Midbrain (tissue), 1 donor: ENCODE measurements around the gene TFEB.

Experiments used
- DNase-seq: peaks from one replicate; lab custom pipeline; 2025; lab: John Stamatoyannopoulos, UW

Gene TFEB

DNA sequence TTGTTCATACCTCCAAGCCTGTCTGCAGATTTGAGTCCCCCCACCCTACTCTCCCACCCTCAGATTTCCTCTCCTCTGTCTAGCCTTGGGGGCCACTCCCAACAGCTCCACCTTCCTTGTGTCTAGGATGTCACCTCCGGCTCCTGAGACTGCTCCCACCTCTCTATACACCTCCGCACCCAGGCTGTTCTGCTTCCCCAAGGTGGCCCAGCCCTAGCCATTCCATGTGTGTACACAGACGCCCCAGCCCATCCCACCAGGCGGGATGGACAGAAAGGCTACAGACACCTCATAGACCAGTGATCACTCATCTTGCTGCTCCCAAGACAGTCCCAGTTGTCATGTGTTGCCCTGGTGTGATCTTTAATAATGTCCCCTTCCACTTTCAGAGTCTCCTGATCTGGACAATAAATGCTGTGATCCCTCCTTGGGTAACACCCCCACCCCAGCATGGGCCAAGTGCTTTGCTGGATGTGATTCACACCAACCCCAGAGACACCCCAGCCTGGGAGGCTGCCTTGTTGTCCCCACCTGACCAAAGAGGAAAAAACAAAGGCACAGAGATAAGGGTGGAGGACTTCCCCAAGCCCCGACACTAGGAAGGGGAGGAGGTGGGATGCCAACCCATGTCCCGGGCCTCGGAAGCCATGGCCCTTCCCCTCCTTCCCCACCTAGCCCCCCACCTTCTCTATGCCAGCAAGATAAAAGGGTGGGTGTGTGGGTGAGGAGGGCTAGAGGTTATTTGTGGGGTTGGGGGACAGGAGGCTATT is 61.0 kb downstream of the TFEB start:
- DNase-seq, result no peak

DNA sequence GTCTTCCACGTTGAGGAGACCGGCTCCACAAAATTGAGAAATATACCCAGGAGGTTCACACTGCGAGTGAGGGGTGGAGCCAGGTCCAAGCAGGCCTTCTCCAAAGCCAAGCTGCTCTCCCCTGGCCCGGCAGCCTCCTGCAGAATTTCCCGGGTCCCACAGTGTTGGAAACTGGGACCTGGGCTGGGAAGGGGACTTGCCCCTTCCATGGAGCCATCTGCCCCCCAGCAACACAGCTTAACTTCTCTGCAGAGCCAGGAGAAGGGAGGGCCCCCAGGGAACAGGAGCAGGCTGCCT is 61.8 kb downstream of the TFEB start:
- DNase-seq, result no peak

DNA sequence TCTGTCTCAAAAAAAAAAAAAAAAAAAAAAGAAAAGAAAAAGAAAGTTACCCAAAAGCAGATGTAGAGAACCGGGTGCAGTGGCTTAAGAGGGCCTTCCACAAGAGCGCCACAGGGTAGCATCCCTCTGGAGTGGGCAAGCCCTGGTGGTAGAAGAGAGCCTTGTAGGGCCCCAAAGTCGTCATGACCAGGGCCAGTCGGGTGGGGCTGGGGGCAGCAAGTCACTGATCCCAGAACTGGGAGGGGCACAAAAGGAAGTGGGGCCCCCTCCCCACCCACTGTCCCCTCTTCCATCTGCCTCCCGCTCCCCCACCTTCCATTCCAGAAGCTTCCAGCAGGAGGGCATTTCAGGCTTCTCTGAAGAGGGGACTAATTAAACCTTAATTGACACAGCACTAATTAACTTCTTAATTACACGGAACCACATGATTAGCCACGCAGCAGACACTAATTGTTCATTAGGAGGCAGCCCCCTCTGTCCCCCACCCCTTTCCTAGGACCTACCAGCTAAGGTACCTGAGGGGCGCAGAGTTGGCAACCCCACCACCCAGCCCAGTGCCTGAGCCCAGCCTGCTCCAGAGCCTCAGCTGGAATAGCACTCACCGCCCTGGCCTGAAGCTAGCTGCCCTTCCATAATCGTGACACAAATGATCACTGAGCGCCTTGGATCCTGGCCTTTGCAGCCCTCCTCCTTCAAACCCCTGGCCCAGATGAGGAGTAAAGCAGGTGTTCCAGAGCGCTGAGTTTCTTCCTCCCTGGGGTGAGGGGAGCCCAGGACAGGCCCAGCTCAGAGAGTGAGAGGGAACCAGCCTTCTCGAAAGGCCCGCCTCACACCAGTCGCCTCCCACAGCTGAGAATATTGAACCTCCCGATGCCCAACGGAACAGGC is 62.3 kb downstream of the TFEB start:
- DNase-seq, result no peak

DNA sequence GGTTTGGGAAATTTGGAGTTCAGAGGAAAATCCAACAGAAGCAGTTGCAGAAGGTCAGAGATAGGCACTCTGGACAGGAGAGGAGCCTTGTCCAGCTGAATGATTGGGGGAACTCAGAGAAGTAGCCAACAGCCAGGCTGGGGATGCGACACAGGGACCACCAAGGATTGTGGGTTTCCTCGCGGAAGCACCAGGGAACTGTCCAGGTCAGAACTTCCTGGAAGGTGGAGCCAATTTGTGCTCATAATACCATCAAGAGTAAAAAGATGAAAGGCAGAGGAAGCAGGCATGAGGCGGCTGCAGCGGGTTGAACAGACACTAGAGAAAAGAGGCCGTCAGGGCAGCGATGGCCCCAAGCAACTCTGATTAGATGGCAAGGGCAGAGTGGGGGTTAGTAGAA is 63.4 kb downstream of the TFEB start:
- no peak for DNase-seq

DNA sequence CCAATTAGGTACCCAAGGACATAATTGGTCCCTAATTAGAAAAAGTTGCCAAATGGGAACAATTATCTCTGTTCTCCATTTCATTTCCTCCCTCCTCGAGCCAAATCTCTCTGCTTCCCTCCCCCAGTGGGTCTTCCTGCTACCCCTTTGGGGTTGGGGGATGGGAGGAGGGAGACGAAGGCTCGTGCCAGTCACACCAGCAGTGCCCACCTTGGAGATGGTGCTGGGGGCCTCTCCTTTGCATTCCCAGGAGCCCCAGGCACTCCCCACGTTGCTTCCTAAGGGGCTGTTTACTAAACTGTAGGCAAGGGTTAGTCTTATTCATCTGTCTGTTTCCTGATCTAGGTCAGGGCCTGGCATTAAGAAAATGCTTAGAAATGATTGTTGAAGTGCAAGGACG is 64.0 kb downstream of the TFEB start:
- DNase-seq, result no peak

GRCh38 chr6:41670703-41671360 is 64.6 kb downstream of the TFEB start:
- DNase-seq, result no peak

DNA sequence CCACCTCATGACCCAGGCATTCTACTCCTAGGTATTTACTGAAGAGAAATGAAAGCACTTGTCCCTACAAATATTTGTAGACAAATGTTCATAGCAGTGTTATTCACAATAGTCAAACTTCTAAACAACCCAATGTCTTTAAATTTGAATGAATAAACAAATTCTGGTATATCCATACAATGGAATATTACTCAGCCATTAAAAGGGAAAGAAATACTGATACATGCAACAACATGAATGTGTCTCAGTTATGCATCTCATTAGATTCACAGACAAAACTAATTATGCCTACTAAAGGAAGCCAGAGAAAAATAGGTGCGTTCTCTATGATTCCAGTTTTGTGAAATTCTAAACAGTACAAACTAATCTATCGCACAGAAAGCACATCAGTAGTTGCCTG is 66.4 kb downstream of the TFEB start:
- DNase-seq, result no peak

DNA sequence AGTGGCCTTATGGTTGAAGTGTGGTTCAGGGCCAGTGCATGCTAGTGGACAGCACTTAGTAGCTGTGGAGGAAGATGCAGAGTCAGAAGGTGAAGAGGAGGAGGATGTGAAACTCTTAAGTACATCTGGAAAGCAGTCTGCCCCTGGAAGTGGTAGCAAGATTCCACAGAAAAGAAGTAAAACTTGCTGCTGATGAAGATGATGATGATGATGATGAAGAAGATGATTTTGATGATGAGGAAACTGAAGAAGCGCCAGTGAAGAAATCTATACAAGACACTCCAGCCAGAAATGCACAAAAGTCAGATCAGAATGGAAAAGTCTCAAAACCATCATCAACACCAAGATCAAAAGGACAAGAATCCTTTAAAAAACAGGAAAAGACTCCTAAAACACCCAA is 68.2 kb downstream of the TFEB start:
- no peak for DNase-seq

- no peak for DNase-seq
These were observed 71.1 kb downstream of the TFEB start for GRCh38 chr6:41664271-41664670.

- DNase-seq, result no peak
These were observed 71.8 kb downstream of the TFEB start for GRCh38 chr6:41663568-41663967.

DNA sequence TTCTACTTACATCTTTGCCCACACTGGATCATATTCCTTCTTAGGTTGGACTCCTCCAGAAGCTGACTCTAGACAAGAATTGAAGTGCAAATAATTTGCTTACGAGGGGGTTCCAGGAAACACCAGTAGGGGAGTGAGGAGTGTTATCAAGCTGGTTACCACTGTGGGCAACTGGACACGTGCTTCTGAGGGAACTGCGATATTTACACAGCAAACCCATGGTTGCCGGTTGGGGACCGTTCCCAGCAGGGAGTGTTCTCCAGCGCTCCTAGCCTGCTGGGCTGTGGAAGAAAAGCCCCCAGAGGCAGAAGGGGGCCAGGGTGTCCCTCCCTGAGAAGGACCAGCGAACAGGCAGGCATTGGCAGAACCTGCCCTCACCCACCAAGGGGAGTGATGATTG is 75.5 kb downstream of the TFEB start:
- DNase-seq, result no peak

- no peak for DNase-seq
These were observed 76.8 kb downstream of the TFEB start for GRCh38 chr6:41658636-41659035.

DNA sequence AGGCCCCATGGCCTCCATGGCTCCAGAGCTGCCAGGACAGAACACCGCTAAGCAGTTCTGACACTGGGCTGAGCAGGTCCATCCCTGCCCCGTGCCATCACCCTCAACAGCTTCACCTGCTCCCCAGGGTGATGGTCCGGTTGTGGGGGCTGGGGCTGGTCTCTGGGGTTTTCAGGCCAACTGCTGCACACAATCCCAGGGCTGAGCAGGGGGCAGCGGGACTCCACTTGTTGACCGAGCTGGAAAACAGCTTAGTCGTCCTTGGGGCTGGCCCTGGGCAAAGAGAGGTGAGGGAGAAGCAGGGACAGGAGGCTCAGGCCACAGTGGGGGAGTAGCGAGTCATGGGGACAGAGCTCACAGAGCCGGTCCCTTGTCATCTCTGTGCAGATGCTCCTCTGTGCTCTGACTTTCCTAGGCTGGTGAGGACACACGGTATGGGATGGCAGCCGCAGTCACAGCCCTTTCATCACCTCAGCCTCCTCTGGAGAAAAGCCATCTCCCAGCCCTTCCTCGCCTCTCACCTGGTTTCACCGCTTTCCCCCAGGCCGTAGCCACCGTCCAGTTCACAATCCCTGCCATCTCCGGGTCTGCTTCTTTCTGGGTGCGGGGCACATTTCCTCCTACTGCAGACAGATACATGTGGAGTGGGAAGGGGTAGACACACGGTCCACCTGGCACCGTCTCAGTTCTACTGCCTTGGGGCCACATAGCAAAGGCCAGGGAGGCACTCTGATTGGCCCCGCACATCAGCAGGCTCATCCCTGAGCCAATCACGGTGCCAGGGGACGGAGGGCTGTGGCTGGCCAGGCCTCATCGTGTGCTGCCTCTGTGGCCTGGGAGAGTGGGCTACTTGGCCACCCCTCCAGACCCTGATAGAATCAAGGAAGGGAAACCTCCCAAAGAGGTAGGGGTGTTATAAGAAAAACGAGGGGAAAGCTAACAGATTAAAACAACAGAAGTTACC is 78.0 kb downstream of the TFEB start:
- no peak for DNase-seq

- DNase-seq, result no peak
These were observed 79.3 kb downstream of the TFEB start for GRCh38 chr6:41656002-41656691.

DNA sequence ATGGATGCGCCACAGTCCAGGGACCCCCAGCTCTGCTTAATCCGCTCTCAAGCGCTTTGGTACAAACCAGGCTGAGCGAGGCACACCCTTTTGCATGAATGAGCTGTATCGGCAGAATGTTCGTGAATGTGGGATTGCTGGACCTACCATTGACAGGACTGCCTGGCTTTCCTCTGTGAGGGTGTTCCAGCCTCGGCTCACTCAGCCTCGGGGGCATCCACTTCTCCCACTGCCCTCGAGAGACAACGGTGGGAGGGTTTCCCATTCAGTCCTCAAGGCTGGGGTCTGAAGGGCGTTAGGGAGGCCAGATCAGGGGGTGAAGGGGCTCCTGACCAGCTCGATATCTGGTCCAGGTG is 79.8 kb downstream of the TFEB start:
- DNase-seq, result no peak

DNA sequence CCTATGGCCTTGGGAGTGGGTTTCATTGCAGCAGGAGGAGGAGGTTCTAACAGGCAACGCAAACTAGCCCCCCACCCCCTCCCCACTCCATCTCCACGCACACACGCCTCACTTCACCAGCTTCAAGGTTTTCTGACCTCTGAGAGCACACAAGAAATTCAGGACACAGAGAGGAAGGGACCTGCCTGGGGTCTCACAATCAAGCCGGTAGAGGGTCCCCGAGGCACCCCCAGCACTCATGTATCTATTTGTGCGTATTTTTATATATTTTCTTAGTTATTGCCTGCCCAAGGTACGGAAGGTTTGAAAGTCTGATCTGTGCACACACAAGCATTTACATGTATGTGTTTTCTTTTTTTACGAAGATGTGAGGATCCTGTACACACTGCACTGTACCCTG is 80.2 kb downstream of the TFEB start:
- no peak for DNase-seq

- no peak for DNase-seq
These were observed 80.7 kb downstream of the TFEB start for GRCh38 chr6:41654698-41655151.

DNA sequence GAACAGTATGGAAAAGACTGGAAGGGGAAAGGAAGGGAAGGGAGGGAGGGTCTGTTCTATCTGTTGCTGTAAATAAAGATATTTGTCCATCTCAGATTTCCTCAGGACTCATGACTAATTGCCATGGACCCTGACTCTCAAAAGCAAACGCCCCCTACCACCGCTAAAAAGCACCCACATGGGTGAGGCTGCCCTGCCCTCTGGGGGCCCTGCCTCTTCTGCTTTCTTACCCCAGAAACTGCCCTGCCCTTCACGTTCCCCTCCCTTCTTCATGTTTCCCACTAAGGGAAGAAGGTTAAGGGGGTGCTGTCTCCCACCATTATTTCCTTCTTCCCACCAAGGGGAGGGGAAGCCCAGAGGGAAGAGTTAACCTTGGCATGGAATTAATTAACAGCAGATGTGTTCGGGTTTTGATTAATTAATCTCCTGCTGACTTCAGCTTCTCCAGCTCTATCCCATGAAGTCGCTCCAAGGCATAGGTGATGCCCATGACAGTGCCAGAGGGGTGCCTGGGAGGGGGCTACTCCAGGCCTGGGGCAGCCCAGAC is 81.2 kb downstream of the TFEB start:
- DNase-seq, result no peak

GRCh38 chr6:41653691-41654090 is 81.7 kb downstream of the TFEB start:
- DNase-seq, result no peak

GRCh38 chr6:41652866-41653652 is 82.3 kb downstream of the TFEB start:
- no peak for DNase-seq
